Activated naive CD8-positive, alpha-beta T cell (primary cell): ENCODE measurements around the gene MOV10.
"Not testable (repeated sequence)": the region's sequence is repeated elsewhere in the genome, so short reads cannot be mapped to it uniquely, and the experiment has no call there.

Experiments
- H3K27ac Mint-ChIP-seq: one replicate; pipeline ENCODE4 v1.8.0; 2021; ENCODE audit warnings: mixed read lengths
- H3K27me3 Mint-ChIP-seq: one replicate; pipeline ENCODE4 v1.8.0; 2021; ENCODE audit warnings: mixed read lengths
- H3K36me3 Mint-ChIP-seq: one replicate; pipeline ENCODE4 v1.8.0; 2021; ENCODE audit warnings: mixed read lengths
- H3K4me1 Mint-ChIP-seq: one replicate; pipeline ENCODE4 v1.8.0; 2021; ENCODE audit warnings: low read depth, mixed read lengths
- H3K4me3 Mint-ChIP-seq: one replicate; pipeline ENCODE4 v1.8.0; 2021; ENCODE audit warnings: mild to moderate bottlenecking, mixed read lengths
- H3K9me3 Mint-ChIP-seq: one replicate; pipeline ENCODE4 v1.8.0; 2021; ENCODE audit warnings: low read depth, mixed read lengths

Gene MOV10

GRCh38 chr1:112722601-112723510 lies 48.4 kb downstream of the MOV10 start:
- Mint-ChIP-seq H3K4me3 (peak overlapping the region; percentile 52), H3K27ac (peak overlapping the region; percentile 46), H3K4me1 (peaks cover 14% of the 10 kb centered on the region), H3K27me3 (no peaks in the 10 kb centered on the region), H3K36me3 (peaks cover 3% of the 10 kb centered on the region), H3K9me3 (no peaks in the 10 kb centered on the region)

GRCh38 chr1:112723511-112723839 lies 49.0 kb downstream of the MOV10 start:
- Mint-ChIP-seq H3K27me3 (no peaks in the 10 kb centered on the region), H3K36me3 (peaks cover 3% of the 10 kb centered on the region), H3K4me1 (peaks cover 14% of the 10 kb centered on the region), H3K27ac (peak overlapping the region; percentile 46), H3K4me3 (peak overlapping the region; percentile 52), H3K9me3 (no peaks in the 10 kb centered on the region)

- H3K27me3 Mint-ChIP-seq: not testable (repeated sequence)
These were observed 49.8 kb downstream of the MOV10 start for GRCh38 chr1:112724240-112724639.

DNA sequence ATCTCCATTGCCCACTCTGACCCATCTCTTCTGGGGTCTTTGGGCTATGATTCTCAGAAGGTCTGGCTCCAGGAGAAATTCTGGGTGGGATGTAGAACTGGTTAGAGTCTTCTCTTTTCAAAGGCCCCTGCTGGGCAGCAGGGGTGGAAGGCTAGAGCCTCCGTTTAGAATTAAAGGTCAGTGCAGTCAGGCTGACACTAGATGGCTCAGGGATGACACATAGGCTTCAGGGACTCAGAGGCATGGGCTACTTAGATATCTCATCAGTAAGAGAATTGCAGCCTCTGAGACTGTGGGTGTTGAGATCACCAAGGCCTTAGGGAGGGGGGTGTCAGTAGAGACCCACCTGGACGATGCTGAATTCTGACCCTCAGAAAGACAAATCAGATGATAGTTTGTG lies 53.3 kb downstream of the MOV10 start:
- Mint-ChIP-seq H3K27ac (no peak overlapping the region), H3K9me3 (no peaks in the 10 kb centered on the region), H3K4me3 (no peak overlapping the region), H3K4me1 (peaks cover 8% of the 10 kb centered on the region), H3K27me3 (no peaks in the 10 kb centered on the region), H3K36me3 (peaks cover 3% of the 10 kb centered on the region)

More at GRCh38 chr1:112724240-112724639, 49.8 kb downstream of the MOV10 start:
- H3K9me3 Mint-ChIP-seq, H3K36me3 Mint-ChIP-seq, H3K4me3 Mint-ChIP-seq, H3K27ac Mint-ChIP-seq: not testable (repeated sequence)
- peaks cover 12% of the 10 kb centered on the region for H3K4me1 Mint-ChIP-seq

- H3K36me3 Mint-ChIP-seq, H3K9me3 Mint-ChIP-seq, H3K27ac Mint-ChIP-seq, H3K4me1 Mint-ChIP-seq, H3K4me3 Mint-ChIP-seq, H3K27me3 Mint-ChIP-seq: not testable (repeated sequence)
These were observed 54.0 kb downstream of the MOV10 start for GRCh38 chr1:112728306-112728971.

GRCh38 chr1:112729011-112729410 lies 54.6 kb downstream of the MOV10 start:
- H3K4me1 Mint-ChIP-seq, H3K9me3 Mint-ChIP-seq, H3K27me3 Mint-ChIP-seq, H3K4me3 Mint-ChIP-seq, H3K36me3 Mint-ChIP-seq, H3K27ac Mint-ChIP-seq: not testable (repeated sequence)

GRCh38 chr1:112729909-112730308 lies 55.5 kb downstream of the MOV10 start:
- peaks cover 2% of the 10 kb centered on the region for H3K27me3 Mint-ChIP-seq
- H3K27ac Mint-ChIP-seq: no peak overlapping the region
- H3K9me3 Mint-ChIP-seq: no peaks in the 10 kb centered on the region
- H3K4me1 Mint-ChIP-seq: peaks cover 3% of the 10 kb centered on the region
- no peak overlapping the region for H3K4me3 Mint-ChIP-seq
- H3K36me3 Mint-ChIP-seq: no peaks in the 10 kb centered on the region

GRCh38 chr1:112731451-112731850 lies 57.0 kb downstream of the MOV10 start:
- Mint-ChIP-seq H3K27ac (no peak overlapping the region), H3K36me3 (no peaks in the 10 kb centered on the region), H3K4me1 (peaks cover 8% of the 10 kb centered on the region), H3K9me3 (no peaks in the 10 kb centered on the region), H3K4me3 (no peak overlapping the region), H3K27me3 (peaks cover 2% of the 10 kb centered on the region)

DNA sequence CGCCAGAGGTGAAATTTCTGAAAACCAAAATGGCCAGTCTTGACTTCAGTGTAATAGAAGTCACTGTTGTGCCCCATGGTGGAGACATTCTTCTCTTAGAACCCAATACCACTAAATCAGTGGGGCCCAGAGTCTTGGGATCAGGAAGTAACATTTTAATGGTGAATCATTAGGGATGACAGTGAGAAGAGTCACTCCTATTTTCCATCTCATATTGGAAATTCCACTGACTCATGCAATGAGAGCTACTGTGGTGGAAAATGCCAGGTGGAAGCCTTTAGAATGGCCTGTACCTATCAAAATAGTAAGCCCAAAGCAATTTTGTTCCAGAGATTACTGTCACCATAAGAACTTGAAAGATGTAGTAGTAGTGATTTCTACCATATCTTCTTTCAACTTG lies 61.3 kb downstream of the MOV10 start:
- peaks cover 12% of the 10 kb centered on the region for H3K4me1 Mint-ChIP-seq
- no peaks in the 10 kb centered on the region for H3K9me3 Mint-ChIP-seq
- peaks cover 3% of the 10 kb centered on the region for H3K36me3 Mint-ChIP-seq
- peak overlapping the region; percentile 62 for H3K27ac Mint-ChIP-seq
- peak overlapping the region; percentile 8 for H3K4me3 Mint-ChIP-seq
- peaks cover 21% of the 10 kb centered on the region for H3K27me3 Mint-ChIP-seq

DNA sequence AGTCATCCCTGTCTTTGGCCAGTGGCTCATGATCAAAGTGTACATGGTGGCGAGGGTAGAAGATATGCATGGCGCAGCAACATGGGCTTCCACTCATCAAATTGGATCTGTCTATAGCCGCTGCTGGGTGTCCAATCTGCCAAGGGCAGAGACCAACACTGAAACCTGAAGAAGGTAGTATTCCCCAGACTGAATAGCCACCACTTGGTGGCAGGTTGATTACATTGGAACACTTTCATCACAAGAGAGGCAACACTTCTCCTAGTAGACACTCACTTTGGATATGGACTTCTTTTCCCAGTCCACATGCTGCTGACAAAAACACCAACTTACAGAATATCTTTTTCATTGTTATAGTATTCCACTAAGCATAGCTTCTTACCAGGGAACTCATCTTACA lies 63.1 kb downstream of the MOV10 start:
- H3K27me3 Mint-ChIP-seq: peaks cover 30% of the 10 kb centered on the region
- H3K36me3 Mint-ChIP-seq: peaks cover 3% of the 10 kb centered on the region
- H3K4me3 Mint-ChIP-seq: no peak overlapping the region
- peaks cover 12% of the 10 kb centered on the region for H3K4me1 Mint-ChIP-seq
- no peaks in the 10 kb centered on the region for H3K9me3 Mint-ChIP-seq
- H3K27ac Mint-ChIP-seq: no peak overlapping the region

DNA sequence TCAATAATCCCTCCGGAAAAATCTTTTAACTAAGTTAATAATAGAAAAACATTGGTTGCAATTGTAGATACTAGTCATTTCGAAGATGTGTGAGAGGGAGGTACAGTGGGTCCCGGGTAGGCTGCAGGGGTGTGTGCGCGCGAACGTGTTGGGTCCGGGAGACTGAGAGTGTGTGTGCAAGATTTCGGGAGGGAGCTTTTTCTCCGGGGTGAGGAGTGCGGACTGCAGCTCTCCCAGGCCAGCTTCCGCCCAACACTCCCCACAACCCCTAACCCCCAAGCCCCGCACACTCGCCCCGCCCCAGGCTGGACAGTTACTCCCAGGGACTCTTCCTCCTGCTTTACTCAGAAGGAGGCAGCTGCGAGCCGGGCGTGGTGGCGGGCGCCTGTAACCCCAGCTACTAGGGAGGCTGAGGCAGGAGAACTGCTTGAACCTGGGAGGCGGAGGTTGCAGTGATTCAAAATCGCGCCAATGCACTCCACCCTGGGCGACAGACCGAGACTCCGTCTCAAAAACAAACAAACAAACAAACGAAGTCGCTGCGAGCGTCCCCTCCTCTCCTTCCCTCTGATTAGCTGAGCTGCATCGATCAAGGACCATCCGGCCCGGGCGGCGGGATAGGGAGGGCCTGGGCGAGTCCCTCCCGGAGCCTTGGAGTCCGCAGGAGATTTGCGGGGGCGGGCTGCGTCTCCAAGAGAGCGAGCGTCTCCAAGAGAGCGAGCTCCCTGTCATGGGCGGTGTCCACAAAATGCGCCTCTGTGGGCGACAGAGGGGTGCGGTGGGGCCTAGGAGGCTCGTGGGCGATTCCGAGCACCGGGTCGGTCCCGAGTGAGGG lies 68.9 kb downstream of the MOV10 start:
- Mint-ChIP-seq H3K4me3 (no peak overlapping the region), H3K36me3 (peaks cover 3% of the 10 kb centered on the region), H3K9me3 (no peaks in the 10 kb centered on the region), H3K4me1 (peaks cover 2% of the 10 kb centered on the region), H3K27me3 (peaks cover 42% of the 10 kb centered on the region), H3K27ac (no peak overlapping the region)

GRCh38 chr1:112744009-112744578 lies 69.6 kb downstream of the MOV10 start:
- peaks cover 2% of the 10 kb centered on the region for H3K36me3 Mint-ChIP-seq
- peaks cover 2% of the 10 kb centered on the region for H3K4me1 Mint-ChIP-seq
- H3K4me3 Mint-ChIP-seq: peak overlapping the region; percentile 41
- H3K27ac Mint-ChIP-seq: no peak overlapping the region
- H3K27me3 Mint-ChIP-seq: peaks cover 44% of the 10 kb centered on the region
- no peaks in the 10 kb centered on the region for H3K9me3 Mint-ChIP-seq

DNA sequence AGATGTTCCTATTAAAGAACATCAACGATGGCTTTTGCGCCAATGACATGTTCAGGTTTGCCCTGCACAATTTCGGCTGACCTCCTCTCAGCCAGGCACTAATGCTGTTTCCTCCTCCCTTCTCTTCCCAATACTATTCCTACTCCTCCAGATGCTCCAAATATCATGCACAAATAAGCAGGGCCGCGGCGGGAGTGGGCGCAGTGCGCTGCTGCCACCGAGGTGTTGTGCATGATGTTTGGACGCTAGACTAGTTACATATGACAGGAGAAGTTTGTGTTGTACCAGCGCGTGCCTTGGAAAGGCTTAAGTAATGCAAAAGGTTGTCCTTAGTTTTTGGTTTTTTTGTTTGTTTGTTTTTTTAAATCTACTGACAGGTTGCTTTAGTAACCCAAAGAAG lies 73.9 kb downstream of the MOV10 start:
- H3K9me3 Mint-ChIP-seq: no peaks in the 10 kb centered on the region

More for the DNA sequence above, 73.9 kb downstream of the MOV10 start:
- peaks cover 30% of the 10 kb centered on the region for H3K27me3 Mint-ChIP-seq
- H3K4me3 Mint-ChIP-seq: no peak overlapping the region
- no peak overlapping the region for H3K27ac Mint-ChIP-seq
- peaks cover 2% of the 10 kb centered on the region for H3K4me1 Mint-ChIP-seq
- no peaks in the 10 kb centered on the region for H3K36me3 Mint-ChIP-seq
